HepG2 (cell line): Measurements from ENCODE around the gene RAG2.

Source experiments
- BRCA1 ChIP-seq: sonication (generic); formaldehyde crosslinking; IDR thresholded peaks from 2 replicates; pipeline ENCODE4 v1.4.0; 2020; ENCODE audit warnings: missing genetic modification reagents
- TAF1 ChIP-seq: sonication (generic); formaldehyde crosslinking; IDR thresholded peaks from 2 replicates; pipeline ENCODE4 v1.4.0; 2020; ENCODE audit warnings: missing genetic modification reagents
- ZFP90 ChIP-seq: sonication (generic); formaldehyde crosslinking; IDR thresholded peaks from 2 replicates; pipeline ENCODE4 v1.8.0; 2022; ENCODE audit warnings: missing genetic modification reagents, mild to moderate bottlenecking, inconsistent platforms, borderline replicate concordance

- no peak for TF ChIP-seq TAF1
- TF ChIP-seq BRCA1 (CRISPR knock-in tag): no peak
- TF ChIP-seq ZFP90 (CRISPR knock-in tag): no peak
Measured at GRCh38 chr11:36564376-36565030, 33.5 kb downstream of the RAG2 start.
